H1 (cell line): ENCODE results near the gene TRAPPC2. TPM values are rescaled to one million over a fixed set of nuclear protein-coding genes. Genes with fewer than 3 reads are reported as not detected.

Experiments used
- CHD7 ChIP-seq: fragments of 300-600 bp; sonication (generic); IDR thresholded peaks from 2 replicates; pipeline ENCODE4 v1.7.1; 2012; ENCODE audit warnings: low read length, moderate library complexity, mild to moderate bottlenecking, inconsistent platforms; ENCODE audit not compliant: insufficient replicate concordance
- KDM1A ChIP-seq: fragments of 200-600, 300-600 bp; sonication (generic); IDR thresholded peaks from 2 replicates; pipeline ENCODE4 v1.7.1; 2016; ENCODE audit warnings: mild to moderate bottlenecking, low read length, borderline replicate concordance
- POLR2A ChIP-seq, 2 experiments: IDR thresholded peaks; 1 replicate in 1 of 2; 2 replicates in 1 of 2; pipeline ENCODE4 v1.6.1; 2011; ENCODE audit warnings: low read depth in 2 of 2, low read length in 2 of 2, mild to moderate bottlenecking in 2 of 2; ENCODE audit errors: control extremely low read depth in 1 of 2
- SIRT6 ChIP-seq: IDR thresholded peaks from one replicate; pipeline ENCODE4 v1.7.1; 2012; ENCODE audit warnings: low read length, inconsistent platforms
- polyA plus RNA-seq, 7 experiments: library from polyadenylated mRNA; depleted of rRNA in 3 of 7; stranded (reverse) in 5 of 7; unstranded in 2 of 7; fragments of >200 nt in 5 of 7; fragments of 200-250 nt in 2 of 7; gene quantifications; 1 replicate in 5 of 7; 2 replicates in 1 of 7; 4 replicates in 1 of 7; pipeline versions ENCODE4 v1.2.1 to v1.2.3, GENCODE V29; 2011 to 2013; ENCODE audit warnings: missing spikeins in 2 of 7, mixed read lengths in 2 of 7
- total RNA-seq: library from RNA; stranded (reverse); fragmentation: NEBNext Ultra II Directional; extraction: Animal tissue kit (Norgen Biotek cat#: 25700); gene quantifications from 2 replicates; pipeline ENCODE4 v1.2.1, GENCODE V29; 2021

TRAPPC2 gene
- total and polyA plus RNA-seq, 2 of the 8 experiments (the other 6 are each of a cell fraction or from before 2014, with no cell fraction given) = 6.7 to 10.8 TPM

GRCh38 chrX:13764281-13764680 lies 29.9 kb upstream of the TRAPPC2 start (continued):
- TF ChIP-seq CHD7 = no peak
- TF ChIP-seq POLR2A (IDR thresholded peaks at IDR 0.05; ENCODE audit: control extremely low read depth in 1 of 2, low read depth in 2 of 2, low read length in 2 of 2) = no peak
- no peak for TF ChIP-seq SIRT6
- TF ChIP-seq KDM1A = no peak
